ENCODE data around the gene SART1.
A peak's percentile ranks its signal among the peaks of the same experiment; 100 is the strongest.
"Not testable (repeated sequence)": the region's sequence is repeated elsewhere in the genome, so short reads cannot be mapped to it uniquely, and the experiment has no call there.

SART1 gene

DNA sequence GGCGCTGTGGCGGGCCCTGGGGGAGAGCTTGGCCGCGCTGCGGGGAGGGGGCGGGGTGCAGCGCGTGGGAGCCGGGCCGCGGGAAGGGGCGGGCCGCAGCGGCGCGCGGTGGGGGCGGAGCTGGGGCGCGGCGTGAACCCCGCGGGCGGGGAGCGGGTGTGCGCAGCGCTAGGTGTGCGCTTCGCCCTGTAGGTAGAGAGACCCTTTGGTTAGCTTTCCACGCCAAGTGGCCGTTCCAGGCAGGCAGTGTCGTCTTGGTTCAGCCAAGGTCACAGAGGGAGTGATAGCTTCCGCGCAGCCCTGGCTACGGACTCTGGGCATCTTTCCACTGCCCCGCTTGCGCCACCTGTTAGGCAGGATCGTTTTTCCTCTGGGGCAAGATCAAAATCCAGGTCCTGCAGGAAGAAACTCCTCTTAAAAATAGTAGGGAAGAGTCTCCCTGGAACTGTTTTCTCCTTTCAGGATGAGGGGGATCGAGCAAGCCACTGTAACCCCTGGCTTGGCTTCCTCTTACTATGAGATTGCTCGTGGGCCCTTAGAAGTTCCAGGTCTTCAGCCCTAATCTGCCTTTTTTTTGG is 41.2 kb downstream of the SART1 start:
- DNase-seq = no peak

- no peak for DNase-seq
These were observed 41.8 kb downstream of the SART1 start for GRCh38 chr11:66003291-66003690.

DNA sequence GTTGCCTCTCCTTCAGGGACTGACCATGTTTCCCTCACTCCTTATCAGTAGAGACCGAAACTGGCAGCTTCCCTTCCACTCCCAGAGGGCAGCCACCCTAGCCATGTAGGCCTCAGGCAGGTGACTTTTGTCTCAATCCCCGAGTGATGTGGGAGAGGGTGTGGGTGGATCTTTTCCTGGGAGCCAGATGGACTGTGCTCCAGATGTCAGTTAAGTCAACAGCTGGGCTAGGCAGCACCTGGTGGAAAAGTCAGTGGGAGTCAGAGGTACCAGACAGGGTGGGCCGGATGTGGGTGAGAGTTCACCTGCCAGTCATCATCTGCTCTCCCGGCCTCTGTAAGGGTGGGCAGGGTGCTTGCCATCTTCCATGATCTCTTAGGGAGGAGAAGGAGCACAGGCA is 42.7 kb downstream of the SART1 start:
- no peak for DNase-seq

GRCh38 chr11:66006134-66006890 is 44.8 kb downstream of the SART1 start:
- no peak for DNase-seq

GRCh38 chr11:66006891-66007176 is 45.3 kb downstream of the SART1 start:
- peak; percentile 75 for DNase-seq

- no peak for DNase-seq
These were observed 45.7 kb downstream of the SART1 start for GRCh38 chr11:66007201-66007634.

- DNase-seq = no peak
These were observed 46.5 kb downstream of the SART1 start for GRCh38 chr11:66008095-66008467.

DNA sequence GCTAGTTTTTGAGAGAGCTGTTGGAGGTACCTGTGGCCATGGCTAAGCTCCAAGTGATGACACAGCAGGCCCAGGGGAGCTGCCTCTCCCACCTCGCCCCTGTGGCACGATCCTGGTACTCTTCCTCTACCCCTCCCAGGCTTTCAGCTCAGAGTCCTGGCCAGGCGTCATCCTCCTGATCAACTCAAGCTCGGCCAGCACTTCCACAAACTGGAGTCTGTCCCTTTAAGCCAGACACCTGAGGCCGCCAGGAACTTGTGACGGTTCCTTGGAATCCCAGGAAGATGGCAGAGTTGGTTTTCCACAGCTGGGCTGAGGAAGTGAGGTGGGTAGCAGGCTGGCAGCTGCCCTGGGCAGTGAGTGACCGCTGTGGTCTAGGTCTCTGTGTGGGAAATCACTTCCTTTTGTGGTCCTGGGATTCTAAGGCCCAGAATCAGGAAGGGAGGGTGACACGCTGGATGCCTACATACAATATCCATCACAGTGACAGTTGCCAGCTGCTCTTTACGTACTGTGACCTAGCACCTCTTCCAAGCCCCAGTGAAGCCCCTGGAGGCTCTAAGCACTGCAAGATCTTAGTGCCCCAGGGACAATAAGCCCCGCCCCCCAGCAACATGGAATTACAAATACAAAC is 47.1 kb downstream of the SART1 start:
- DNase-seq = no peak

- DNase-seq = not testable (repeated sequence)
These were observed 48.5 kb downstream of the SART1 start for GRCh38 chr11:66010036-66010435.

GRCh38 chr11:66011239-66011784 is 49.8 kb downstream of the SART1 start:
- DNase-seq = peak; percentile 97

DNA sequence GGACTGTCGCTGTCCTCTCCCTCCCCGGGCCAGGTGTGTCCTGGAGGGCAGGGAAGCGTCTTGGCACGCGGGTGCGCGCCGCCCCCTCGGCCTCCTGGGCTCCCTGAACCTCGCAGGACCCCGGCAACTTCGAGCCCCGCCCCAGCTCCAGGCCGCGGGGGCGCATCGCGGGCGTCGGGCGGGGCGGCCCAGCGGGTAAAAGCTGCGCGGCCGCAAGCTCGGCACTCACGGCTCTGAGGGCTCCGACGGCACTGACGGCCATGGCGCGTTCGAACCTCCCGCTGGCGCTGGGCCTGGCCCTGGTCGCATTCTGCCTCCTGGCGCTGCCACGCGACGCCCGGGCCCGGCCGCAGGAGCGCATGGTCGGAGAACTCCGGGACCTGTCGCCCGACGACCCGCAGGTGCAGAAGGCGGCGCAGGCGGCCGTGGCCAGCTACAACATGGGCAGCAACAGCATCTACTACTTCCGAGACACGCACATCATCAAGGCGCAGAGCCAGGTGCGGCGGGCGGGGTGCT is 50.3 kb downstream of the SART1 start, which contains the start of gene CST6:
TSS of gene CST6 (plus strand) at position 224 of the 519 bp plus-strand sequence. CDS start at position 261, 37 bp downstream.
- DNase-seq = no peak

- no peak for DNase-seq
These were observed 50.9 kb downstream of the SART1 start for GRCh38 chr11:66012371-66012945.

DNA sequence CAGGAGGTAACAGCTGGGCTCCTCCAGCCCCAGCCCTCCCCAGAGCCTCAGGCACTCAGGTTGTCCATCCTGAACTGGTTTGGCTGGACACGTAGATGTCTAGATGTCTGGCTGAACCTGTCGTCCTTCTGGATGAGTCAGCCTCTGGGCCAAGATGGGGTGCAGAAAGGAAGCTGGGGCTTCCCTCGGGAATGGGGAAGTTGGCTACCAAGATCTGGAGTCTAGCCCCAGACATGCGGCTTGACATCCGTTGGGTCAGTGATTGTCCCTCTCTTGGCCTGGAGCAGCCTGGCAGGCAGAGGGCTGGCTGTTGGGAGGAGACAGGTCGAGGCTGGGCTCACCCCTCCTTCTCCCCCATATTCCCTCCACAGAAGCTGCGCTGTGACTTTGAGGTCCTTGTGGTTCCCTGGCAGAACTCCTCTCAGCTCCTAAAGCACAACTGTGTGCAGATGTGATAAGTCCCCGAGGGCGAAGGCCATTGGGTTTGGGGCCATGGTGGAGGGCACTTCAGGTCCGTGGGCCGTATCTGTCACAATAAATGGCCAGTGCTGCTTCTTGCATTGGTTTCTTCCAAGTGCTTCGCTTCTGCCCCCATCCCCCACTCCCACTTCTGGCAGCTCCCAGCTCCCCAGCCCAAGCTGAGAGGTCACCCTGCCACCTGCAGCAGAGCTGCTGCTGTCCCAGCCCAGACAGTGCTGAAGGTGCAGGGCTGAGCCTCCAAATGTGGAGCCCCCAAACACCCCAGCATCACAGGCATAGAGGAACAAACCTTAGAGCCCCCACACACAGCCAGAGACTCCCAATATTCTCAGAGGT is 51.6 kb downstream of the SART1 start:
- DNase-seq = peak; percentile 85

DNA sequence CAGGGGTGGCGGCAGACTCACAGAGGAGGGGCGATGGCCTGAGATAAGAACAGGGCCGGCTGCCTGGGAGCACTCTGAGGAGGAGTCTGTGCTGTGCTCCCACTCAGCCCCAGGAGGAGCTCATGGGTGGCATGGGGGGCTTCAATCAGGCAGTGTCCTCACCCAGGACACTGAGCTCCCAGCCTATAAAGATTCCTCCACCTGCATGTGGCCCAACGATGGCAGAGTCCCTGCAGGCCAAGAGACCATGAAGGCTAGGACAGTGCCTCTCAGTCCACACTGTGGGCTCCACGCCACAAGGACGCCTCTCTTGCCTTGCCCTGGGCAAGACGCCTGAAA is 52.2 kb downstream of the SART1 start:
- no peak for DNase-seq

DNA sequence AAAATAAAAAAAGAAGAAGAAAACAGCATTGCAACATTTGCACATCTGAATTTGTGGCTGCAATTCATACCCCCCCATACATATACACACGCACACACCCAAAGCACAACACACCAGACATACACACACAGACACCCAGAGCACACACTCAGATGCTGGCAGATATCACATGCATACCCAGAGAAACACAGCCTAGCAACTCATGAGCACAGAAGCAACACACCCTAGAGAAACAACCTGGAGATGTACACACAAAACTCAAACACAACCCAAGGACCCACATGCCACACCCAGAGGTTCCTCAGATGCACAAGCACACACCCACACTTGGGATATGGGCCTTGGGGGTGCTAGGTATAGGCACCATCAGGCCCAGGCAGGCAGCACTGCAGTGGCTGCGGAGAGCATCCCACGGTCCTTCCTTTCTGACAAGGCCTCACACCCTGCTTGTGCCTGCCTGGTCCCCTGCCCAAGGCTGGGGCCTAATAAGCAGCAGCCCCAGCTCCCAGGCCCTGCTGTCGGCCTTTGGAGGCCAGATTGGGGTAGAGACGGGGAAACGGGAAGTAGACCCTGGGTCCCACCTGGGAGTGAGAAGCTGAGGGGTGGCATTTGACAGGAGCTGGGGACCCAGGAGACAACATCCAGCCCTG is 53.4 kb downstream of the SART1 start:
- no peak for DNase-seq

- peak; percentile 69 for DNase-seq
These were observed 53.9 kb downstream of the SART1 start for GRCh38 chr11:66015454-66015881.

DNA sequence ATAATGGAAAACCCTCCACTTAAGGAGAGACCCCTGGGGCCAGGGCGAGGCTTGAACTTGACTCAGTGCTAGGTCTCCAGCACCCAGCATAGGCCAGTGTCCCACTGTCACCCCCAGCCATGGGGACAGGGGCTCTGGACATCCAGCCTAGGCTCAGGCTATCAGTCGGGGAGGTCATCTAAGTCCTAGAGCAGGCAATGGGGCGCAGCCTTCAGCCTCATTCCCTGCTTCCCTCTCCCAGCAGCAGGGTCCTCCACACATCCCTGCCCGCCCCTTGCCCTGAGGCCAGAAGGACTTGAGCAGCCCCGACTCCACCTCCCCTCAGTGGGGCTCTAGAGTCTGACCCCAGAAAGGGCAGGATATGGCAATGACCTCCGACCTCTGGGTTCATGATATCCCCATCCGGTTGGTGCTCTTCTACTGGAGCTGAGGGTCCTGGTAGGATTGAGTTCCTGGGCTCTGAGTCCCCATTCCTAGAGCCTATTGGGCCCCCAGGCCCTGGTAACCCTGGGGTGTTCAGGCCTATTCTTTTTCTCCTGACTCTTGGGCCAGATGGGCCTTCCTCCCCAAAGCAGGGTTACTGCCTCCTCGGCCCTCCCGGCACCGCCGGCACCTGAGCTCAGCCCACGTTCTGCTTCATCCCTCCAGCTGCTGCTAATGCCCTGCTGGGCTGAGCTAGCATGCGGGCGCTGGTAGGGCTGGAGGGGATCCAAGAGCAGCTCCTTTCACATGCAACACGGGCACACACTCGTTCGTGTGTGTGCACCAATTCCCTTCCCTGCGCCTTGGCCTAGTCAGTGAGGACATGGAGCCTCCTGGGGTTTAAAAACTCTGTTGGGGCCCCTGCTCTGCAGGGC is 54.6 kb downstream of the SART1 start:
- DNase-seq = no peak

- no peak for DNase-seq
These were observed 55.3 kb downstream of the SART1 start for GRCh38 chr11:66016793-66017177.

DNA sequence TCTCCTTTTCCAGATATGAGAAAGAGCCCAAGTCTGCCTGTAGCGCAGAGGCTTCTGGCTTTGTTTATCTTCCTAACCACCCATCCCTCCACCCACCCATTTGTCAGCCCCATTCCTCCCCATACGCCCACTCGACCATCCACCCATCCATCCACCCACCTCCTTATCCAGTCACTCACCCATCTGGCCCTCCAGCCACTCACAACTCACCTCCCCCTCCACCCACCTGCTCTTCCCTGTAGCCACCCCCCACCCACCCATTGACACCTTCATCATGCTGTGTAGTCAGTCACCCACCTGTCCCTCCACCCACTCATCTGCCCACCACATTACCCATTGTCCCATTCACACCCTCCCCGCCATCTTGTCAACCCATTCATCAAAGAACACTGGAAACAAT is 55.8 kb downstream of the SART1 start:
- no peak for DNase-seq

DNA sequence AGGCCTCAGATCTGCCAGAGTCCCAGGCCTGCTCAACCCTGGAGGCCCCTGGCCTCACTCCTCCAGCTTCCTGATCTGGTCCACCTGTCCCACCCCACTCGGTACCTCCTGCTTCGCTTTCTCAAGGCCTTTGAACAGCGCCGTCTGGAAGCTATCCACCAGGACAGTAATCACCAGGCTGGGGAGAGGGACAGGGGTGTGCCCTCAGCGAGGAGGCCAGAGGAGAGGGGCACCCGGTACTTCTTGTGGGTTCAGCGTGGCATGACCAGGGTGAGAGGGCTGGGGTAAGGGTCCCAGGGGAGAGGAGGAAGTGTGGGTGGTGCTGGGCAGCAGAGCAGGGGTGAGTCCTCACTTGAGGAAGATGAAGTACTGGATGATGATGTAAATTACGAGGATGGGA is 58.7 kb downstream of the SART1 start:
- no peak for DNase-seq
